CD14-positive monocyte (primary cell): ENCODE results near the gene SAMD13. TPM values are rescaled to one million over a fixed set of nuclear protein-coding genes. Genes with fewer than 3 reads are reported as not detected.

Experiments used
- DNase-seq, 3 donors: peaks; one replicate each; pipeline ENCODE4 v3.0.0-alpha.2; 2011 to 2022
- H2AFZ ChIP-seq: 2 replicates; pipeline ENCODE4 v1.6.0; 2012; ENCODE audit warnings: mild to moderate bottlenecking, low read depth, low read length, inconsistent platforms; ENCODE audit not compliant: insufficient read depth, poor library complexity, severe bottlenecking
- H3K27ac ChIP-seq, 2 donors: 1 replicate in 1 of 2; 2 replicates in 1 of 2; pipeline ENCODE4 v1.5.1; 2012 to 2013; ENCODE audit warnings: low read length in 2 of 2, control low read depth in 1 of 2, inconsistent platforms in 1 of 2, low read depth in 1 of 2, mild to moderate bottlenecking in 1 of 2
- H3K27me3 ChIP-seq, 2 donors: one replicate each; pipeline versions ENCODE4 v1.6.0 to v1.6.1; 2011 to 2013; ENCODE audit warnings: low read length in 2 of 2; ENCODE audit not compliant: control insufficient read depth in 2 of 2, insufficient read depth in 2 of 2
- H3K36me3 ChIP-seq, 2 donors: replicated peaks in 1 of 2; 1 replicate in 1 of 2; 2 replicates in 1 of 2; pipeline versions ENCODE4 v1.5.1 to v1.6.1; 2012 to 2013; ENCODE audit warnings: low read length in 2 of 2, control low read depth in 1 of 2, inconsistent platforms in 1 of 2, mild to moderate bottlenecking in 1 of 2; ENCODE audit not compliant: insufficient read depth in 2 of 2, control insufficient read depth in 1 of 2
- H3K4me1 ChIP-seq, 2 donors: 1 replicate in 1 of 2; 2 replicates in 1 of 2; pipeline versions ENCODE4 v1.5.1 to v1.6.1; 2012 to 2013; ENCODE audit warnings: low read length in 2 of 2, control low read depth in 1 of 2, inconsistent platforms in 1 of 2, mild to moderate bottlenecking in 1 of 2, moderate library complexity in 1 of 2; ENCODE audit not compliant: insufficient read depth in 2 of 2, control insufficient read depth in 1 of 2
- H3K4me2 ChIP-seq: replicated peaks from 2 replicates; pipeline ENCODE3; 2012; ENCODE audit warnings: low read length, moderate library complexity, mild to moderate bottlenecking; ENCODE audit not compliant: poor library complexity, severe bottlenecking; ENCODE audit errors: extremely low read depth
- H3K4me3 ChIP-seq, 3 experiments: fragments of 200-600 bp in 1 of 3; sonication (generic) in 1 of 3; replicated peaks in 1 of 3; 1 replicate in 2 of 3; 2 replicates in 1 of 3; pipeline ENCODE4 v1.5.1; 2011 to 2013; ENCODE audit warnings: low read length in 3 of 3, mild to moderate bottlenecking in 3 of 3, control low read depth in 2 of 3, low read depth in 2 of 3, inconsistent platforms in 1 of 3, moderate library complexity in 1 of 3
- H3K79me2 ChIP-seq: 2 replicates; pipeline ENCODE4 v1.6.0; 2012; ENCODE audit warnings: mild to moderate bottlenecking, control low read depth, inconsistent platforms, low read length, moderate library complexity; ENCODE audit not compliant: insufficient read depth
- H3K9ac ChIP-seq: 2 replicates; pipeline ENCODE4 v1.6.0; 2017; ENCODE audit warnings: low read length, mild to moderate bottlenecking; ENCODE audit not compliant: insufficient read depth, poor library complexity, severe bottlenecking
- H3K9me3 ChIP-seq, 2 donors: replicated peaks in 1 of 2; 1 replicate in 1 of 2; 2 replicates in 1 of 2; pipeline versions ENCODE4 v1.5.1 to v1.6.1; 2012 to 2013; ENCODE audit warnings: low read length in 2 of 2, control low read depth in 1 of 2; ENCODE audit not compliant: control insufficient read depth in 1 of 2, insufficient read depth in 1 of 2
- H4K20me1 ChIP-seq: 2 replicates; pipeline ENCODE4 v1.6.0; 2012; ENCODE audit warnings: mild to moderate bottlenecking, low read length, control low read depth, moderate library complexity; ENCODE audit not compliant: insufficient read depth
- H3K27ac Mint-ChIP-seq, 7 donors: one replicate each; pipeline ENCODE4 v1.8.0; 2020; ENCODE audit warnings: mild to moderate bottlenecking in 7 of 7, mixed read lengths in 7 of 7, moderate library complexity in 6 of 7, inconsistent platforms in 2 of 7
- H3K27me3 Mint-ChIP-seq, 3 donors: one replicate each; pipeline ENCODE4 v1.8.0; 2021 to 2022; ENCODE audit warnings: low read depth in 3 of 3, mild to moderate bottlenecking in 3 of 3, mixed read lengths in 3 of 3, moderate library complexity in 3 of 3, inconsistent platforms in 1 of 3
- H3K36me3 Mint-ChIP-seq, 2 donors: one replicate each; pipeline ENCODE4 v1.8.0; 2020; ENCODE audit warnings: mixed read lengths in 2 of 2, inconsistent platforms in 1 of 2, mild to moderate bottlenecking in 1 of 2
- H3K4me1 Mint-ChIP-seq: one replicate; pipeline ENCODE4 v1.8.0; 2020; ENCODE audit warnings: mild to moderate bottlenecking, mixed read lengths
- H3K4me3 Mint-ChIP-seq, 2 donors: one replicate each; pipeline ENCODE4 v1.8.0; 2020; ENCODE audit warnings: mild to moderate bottlenecking in 2 of 2, mixed read lengths in 2 of 2, moderate library complexity in 1 of 2
- H3K9me3 Mint-ChIP-seq, 7 donors: one replicate each; pipeline ENCODE4 v1.8.0; 2020 to 2022; ENCODE audit warnings: mixed read lengths in 7 of 7, mild to moderate bottlenecking in 6 of 7, moderate library complexity in 6 of 7, inconsistent platforms in 2 of 7
- CTCF ChIP-seq: fragments of 200-600 bp; IDR thresholded peaks from one replicate; pipeline ENCODE4 v1.8.0; 2022; ENCODE audit warnings: antibody characterized with exemption, mild to moderate bottlenecking
- WGBS: methylation state at CpG from one replicate; pipeline ENCODE4 v1.1.5; 2013; ENCODE audit warnings: missing lambda C conversion rate; ENCODE audit not compliant: insufficient coverage; 5-methylcytosine and 5-hydroxymethylcytosine counted together
- intact Hi-C, 2 donors: fragments of 100-400 bp; cut with micrococcal nuclease; formaldehyde crosslinking; loops; one replicate each; pipeline versions ENCODE4 v1.15.0 to v1.15.1; 2023
- polyA plus RNA-seq, 3 donors: library from polyadenylated mRNA; depleted of rRNA in 1 of 3; unstranded in 2 of 3; stranded (reverse) in 1 of 3; fragments of 300-500 nt in 2 of 3; fragments of >200 nt in 1 of 3; fragmentation: Illumina TruSeq in 2 of 3; gene quantifications; 1 replicate in 2 of 3; 2 replicates in 1 of 3; pipeline ENCODE4 v1.2.3, GENCODE V29; 2012 to 2021

The SAMD13 gene
- polyA plus RNA-seq, 3 donors = 0.33 to 0.56 (median 0.39) TPM

- Histone ChIP-seq H4K20me1 (no peaks in the 10 kb centered on the region), H3K9me3 (no peaks in the 10 kb centered on the region), H3K27me3 (no peaks in the 10 kb centered on the region), H2AFZ (no peak overlapping the region), H3K4me1 (no peaks in the 10 kb centered on the region), H3K79me2 (no peaks in the 10 kb centered on the region), H3K27ac (no peak overlapping the region), H3K4me2 (no peak overlapping the region), H3K36me3 (no peaks in the 10 kb centered on the region), H3K9ac (no peak overlapping the region), H3K4me3 (no peak overlapping the region)
- Mint-ChIP-seq H3K4me1 (no peaks in the 10 kb centered on the region), H3K9me3 (peaks cover 0 to 17% (median 2%) of the 10 kb centered on the region in 7 donors), H3K36me3 (no peaks in the 10 kb centered on the region), H3K27me3 (peaks cover 0 to 1% (median 0%) of the 10 kb centered on the region in 3 donors), H3K4me3 (no peak overlapping the region), H3K27ac (no peak overlapping the region)
- intact Hi-C loops = no loop called here
- no peak for DNase-seq
- TF ChIP-seq CTCF = no peak
- 96% methylated on average over 2 of the region's 2 CpGs for WGBS
These were observed 43.7 kb downstream of the SAMD13 start for GRCh38 chr1:84345220-84345619.

GRCh38 chr1:84347271-84347931 lies 45.9 kb downstream of the SAMD13 start:
- WGBS = 97% methylated on average over 6 of the region's 6 CpGs
- Mint-ChIP-seq H3K4me3 (no peak overlapping the region), H3K9me3 (peaks cover 0 to 3% (median 1%) of the 10 kb centered on the region in 7 donors), H3K36me3 (no peaks in the 10 kb centered on the region), H3K27ac (no peak overlapping the region), H3K4me1 (no peaks in the 10 kb centered on the region), H3K27me3 (no peaks in the 10 kb centered on the region)
- Histone ChIP-seq H3K4me2 (no peak overlapping the region), H2AFZ (no peak overlapping the region), H3K27me3 (no peaks in the 10 kb centered on the region), H3K9me3 (no peaks in the 10 kb centered on the region), H3K4me3 (no peak overlapping the region), H3K27ac (no peak overlapping the region), H3K79me2 (no peaks in the 10 kb centered on the region), H3K36me3 (no peaks in the 10 kb centered on the region), H4K20me1 (no peaks in the 10 kb centered on the region), H3K9ac (no peak overlapping the region), H3K4me1 (no peaks in the 10 kb centered on the region)
- DNase-seq = no peak
- no peak for TF ChIP-seq CTCF
- intact Hi-C loops = no loop called here
